Upper lobe of left lung (tissue), 4 donors: ENCODE data around the gene TBC1D19.

Source experiments
- CTCF ChIP-seq, 6 experiments: fragments of 450-650 bp in 4 of 6; fragments of 200-600 bp in 2 of 6; sonication (generic) in 2 of 6; IDR thresholded peaks; one replicate each; pipeline ENCODE4 v1.5.1; 2016 to 2019; ENCODE audit warnings: antibody characterized with exemption in 6 of 6
- EP300 ChIP-seq, 4 donors: sonication (generic); formaldehyde crosslinking; IDR thresholded peaks; one replicate each; pipeline ENCODE4 v1.5.1; 2017; ENCODE audit warnings: antibody characterized with exemption in 4 of 4, control low read depth in 2 of 4
- POLR2A ChIP-seq, 4 donors: fragments of 450-650 bp; IDR thresholded peaks; one replicate each; pipeline ENCODE4 v1.5.1; 2016 to 2017; ENCODE audit warnings: antibody characterized with exemption in 4 of 4, mild to moderate bottlenecking in 2 of 4
- POLR2AphosphoS5 ChIP-seq, 2 donors: sonication (generic); formaldehyde crosslinking; IDR thresholded peaks; one replicate each; pipeline ENCODE4 v1.5.1; 2017; ENCODE audit warnings: antibody characterized with exemption in 2 of 2

- TF ChIP-seq CTCF (IDR thresholded peaks at IDR 0.05) (no peak), EP300 (IDR thresholded peaks at IDR 0.05) (no peak), POLR2AphosphoS5 (IDR thresholded peaks at IDR 0.05) (no peak), POLR2A (IDR thresholded peaks at IDR 0.05) (no peak)
These were observed 162.9 kb downstream of the TBC1D19 start for GRCh38 chr4:26746802-26747213.
